Uterine smooth muscle cell (primary cell): ENCODE measurements around the gene ATP10B. TPM values are rescaled to one million over a fixed set of nuclear protein-coding genes. Genes with fewer than 3 reads are reported as not detected.

Experiments
- total RNA-seq: library from RNA; depleted of rRNA; stranded (reverse); fragments of >200 nt; gene quantifications from 2 replicates; pipeline ENCODE4 v1.2.3, GENCODE V29; 2014

ATP10B gene, protein sequence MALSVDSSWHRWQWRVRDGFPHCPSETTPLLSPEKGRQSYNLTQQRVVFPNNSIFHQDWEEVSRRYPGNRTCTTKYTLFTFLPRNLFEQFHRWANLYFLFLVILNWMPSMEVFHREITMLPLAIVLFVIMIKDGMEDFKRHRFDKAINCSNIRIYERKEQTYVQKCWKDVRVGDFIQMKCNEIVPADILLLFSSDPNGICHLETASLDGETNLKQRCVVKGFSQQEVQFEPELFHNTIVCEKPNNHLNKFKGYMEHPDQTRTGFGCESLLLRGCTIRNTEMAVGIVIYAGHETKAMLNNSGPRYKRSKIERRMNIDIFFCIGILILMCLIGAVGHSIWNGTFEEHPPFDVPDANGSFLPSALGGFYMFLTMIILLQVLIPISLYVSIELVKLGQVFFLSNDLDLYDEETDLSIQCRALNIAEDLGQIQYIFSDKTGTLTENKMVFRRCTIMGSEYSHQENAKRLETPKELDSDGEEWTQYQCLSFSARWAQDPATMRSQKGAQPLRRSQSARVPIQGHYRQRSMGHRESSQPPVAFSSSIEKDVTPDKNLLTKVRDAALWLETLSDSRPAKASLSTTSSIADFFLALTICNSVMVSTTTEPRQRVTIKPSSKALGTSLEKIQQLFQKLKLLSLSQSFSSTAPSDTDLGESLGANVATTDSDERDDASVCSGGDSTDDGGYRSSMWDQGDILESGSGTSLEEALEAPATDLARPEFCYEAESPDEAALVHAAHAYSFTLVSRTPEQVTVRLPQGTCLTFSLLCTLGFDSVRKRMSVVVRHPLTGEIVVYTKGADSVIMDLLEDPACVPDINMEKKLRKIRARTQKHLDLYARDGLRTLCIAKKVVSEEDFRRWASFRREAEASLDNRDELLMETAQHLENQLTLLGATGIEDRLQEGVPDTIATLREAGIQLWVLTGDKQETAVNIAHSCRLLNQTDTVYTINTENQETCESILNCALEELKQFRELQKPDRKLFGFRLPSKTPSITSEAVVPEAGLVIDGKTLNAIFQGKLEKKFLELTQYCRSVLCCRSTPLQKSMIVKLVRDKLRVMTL (N-terminal part only)
- 0.37 TPM in 1 of 2 replicates, not detected in the other for total RNA-seq

DNA sequence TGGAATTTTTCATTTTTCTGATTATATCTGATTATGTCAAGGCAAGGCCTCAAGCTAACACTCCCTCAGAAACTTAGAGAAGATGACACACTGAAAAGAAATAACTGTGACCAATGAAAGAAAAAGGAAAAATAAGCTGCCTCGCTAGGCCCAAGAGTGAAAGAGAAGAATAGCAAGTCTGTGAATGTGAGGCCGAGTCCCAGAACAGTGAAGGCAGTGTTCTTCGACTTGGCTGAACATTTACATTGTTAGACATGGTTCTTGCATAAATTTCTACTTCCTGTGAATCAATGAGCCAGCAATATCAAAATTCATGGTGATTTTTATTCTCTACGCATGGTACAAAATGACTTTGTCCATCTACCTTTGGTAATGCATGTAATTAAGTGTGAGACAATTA, at the start of gene ATP10B:
Gene ATP10B (minus strand): TSS at position 163 of the 400 bp plus-strand sequence. CDS start 164,137 bp downstream, outside the sequence.

